Coronary artery (tissue), 2 donors: ENCODE measurements around the gene ABCG1.

ENCODE experiments used
- DNase-seq: peaks from one replicate; pipeline ENCODE4 v3.0.0-alpha.2; 2017; ENCODE audit warnings: low spot score
- H3K27ac ChIP-seq, 2 donors: fragments of 200-600 bp; sonication (generic); one replicate each; pipeline ENCODE4 v1.5.1; 2016 to 2019
- H3K4me3 ChIP-seq: fragments of 200-600 bp; sonication (generic); 2 replicates; pipeline ENCODE4 v1.5.1; 2016; ENCODE audit warnings: mild to moderate bottlenecking, moderate library complexity
- CTCF ChIP-seq: fragments of 200-600 bp; sonication (generic); IDR thresholded peaks from one replicate; pipeline ENCODE4 v1.5.1; 2019; ENCODE audit warnings: antibody characterized with exemption

The ABCG1 gene

GRCh38 chr21:42297377-42297776, 78.4 kb downstream of the ABCG1 start:
- DNase-seq = no peak
- no peak overlapping the region for H3K27ac ChIP-seq
- no peak for TF ChIP-seq CTCF
- H3K4me3 ChIP-seq = no peak overlapping the region

GRCh38 chr21:42298237-42298636, 79.3 kb downstream of the ABCG1 start:
- DNase-seq = no peak
- no peak overlapping the region for H3K4me3 ChIP-seq
- TF ChIP-seq CTCF = no peak
- no peak overlapping the region for H3K27ac ChIP-seq

GRCh38 chr21:42298657-42299056, 79.7 kb downstream of the ABCG1 start:
- Histone ChIP-seq H3K4me3 (no peak overlapping the region), H3K27ac (peak overlapping the region in 1 of 2 donors; percentile 28)
- TF ChIP-seq CTCF = no peak
- no peak for DNase-seq

GRCh38 chr21:42299324-42300044, 80.5 kb downstream of the ABCG1 start:
- Histone ChIP-seq H3K27ac (peak overlapping the region in 1 of 2 donors; percentile 49), H3K4me3 (no peak overlapping the region)
- no peak for TF ChIP-seq CTCF
- DNase-seq = no peak

- no peak for TF ChIP-seq CTCF
- H3K27ac ChIP-seq = no peak overlapping the region
- no peak for DNase-seq
- H3K4me3 ChIP-seq = no peak overlapping the region
Observed at GRCh38 chr21:42300045-42300583, 81.2 kb downstream of the ABCG1 start.

- DNase-seq = no peak
- peak overlapping the region in 1 of 2 donors; percentile 48 for H3K27ac ChIP-seq
Observed at GRCh38 chr21:42300956-42301355, 82.0 kb downstream of the ABCG1 start.

More at GRCh38 chr21:42300956-42301355, 82.0 kb downstream of the ABCG1 start:
- no peak overlapping the region for H3K4me3 ChIP-seq
- no peak for TF ChIP-seq CTCF
